ENCODE measurements around the gene MLPH.
"Not testable (repeated sequence)": the region's sequence is repeated elsewhere in the genome, so short reads cannot be mapped to it uniquely, and the experiment has no call there.

The MLPH gene

DNA sequence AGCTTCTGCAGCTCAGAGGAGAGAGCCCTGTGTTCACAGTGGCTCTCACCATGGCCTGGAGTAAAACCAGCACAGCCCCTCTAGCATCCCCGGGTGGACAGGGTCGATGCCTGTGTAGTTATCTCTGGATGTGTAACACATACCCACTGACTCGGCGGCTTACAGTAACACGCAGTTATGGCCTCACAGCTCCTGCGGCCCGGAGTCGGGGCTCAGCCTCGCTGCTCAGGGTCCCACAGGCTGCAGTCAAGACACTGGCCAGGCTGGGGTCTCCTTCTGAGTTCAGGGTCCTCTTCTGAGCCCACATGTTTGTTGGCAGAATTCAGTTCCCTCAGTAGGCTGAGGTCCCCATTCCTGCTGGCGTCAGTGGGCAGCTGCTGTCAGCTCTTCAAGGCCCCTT, 106.0 kb downstream of the MLPH start:
- no peak for DNase-seq

DNA sequence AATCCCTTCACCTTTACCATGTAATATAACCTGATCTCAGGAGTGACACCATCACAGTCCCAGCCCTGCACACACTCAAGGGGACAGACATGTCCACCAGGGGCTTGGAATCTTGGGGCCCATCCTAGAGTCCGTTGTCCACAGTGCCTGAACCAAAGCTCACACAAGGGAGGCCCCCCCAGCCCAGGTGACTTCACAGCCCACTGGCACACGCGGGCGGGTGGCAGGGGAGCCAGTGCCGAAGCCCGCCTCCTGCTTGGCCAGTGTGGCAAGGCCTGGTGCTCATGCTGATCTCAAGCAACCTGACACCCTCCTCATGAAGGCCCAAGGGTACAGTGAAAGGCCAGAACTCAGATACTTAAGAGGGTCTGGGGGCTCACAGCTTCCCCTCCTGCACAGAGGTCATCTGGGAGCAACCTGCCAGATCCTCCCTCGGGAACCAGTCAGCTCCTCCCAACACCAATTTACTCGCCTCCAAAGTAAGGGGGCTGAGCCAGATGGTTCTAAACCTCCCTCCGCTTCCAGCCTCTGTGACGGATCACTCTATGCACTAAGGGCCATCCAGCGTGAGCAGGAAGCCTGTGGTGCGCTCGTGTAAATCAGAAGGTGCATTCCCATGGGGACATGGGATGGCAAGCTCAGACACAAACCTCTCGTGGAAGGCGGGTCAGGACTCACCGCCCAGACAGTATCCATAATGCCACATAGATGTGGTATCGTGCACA, 106.7 kb downstream of the MLPH start:
- no peak for DNase-seq

DNA sequence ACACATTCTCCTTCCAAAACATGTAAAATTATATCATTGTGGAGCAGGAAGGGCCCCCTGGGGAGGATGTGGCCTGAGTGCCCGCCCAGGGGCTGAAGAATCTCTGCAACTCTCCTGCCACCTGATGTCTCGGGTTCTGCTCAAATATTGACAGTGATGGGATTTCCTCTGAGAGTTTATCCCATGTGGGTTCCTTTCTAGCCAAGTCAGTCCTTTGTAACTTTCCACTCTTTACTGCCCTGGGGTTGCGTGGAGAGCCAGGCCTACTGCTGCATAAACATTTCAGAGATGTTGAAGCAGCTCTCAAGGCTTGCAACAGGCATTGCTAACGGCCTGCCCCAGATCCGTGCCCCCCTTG, 107.4 kb downstream of the MLPH start:
- DNase-seq = no peak

DNA sequence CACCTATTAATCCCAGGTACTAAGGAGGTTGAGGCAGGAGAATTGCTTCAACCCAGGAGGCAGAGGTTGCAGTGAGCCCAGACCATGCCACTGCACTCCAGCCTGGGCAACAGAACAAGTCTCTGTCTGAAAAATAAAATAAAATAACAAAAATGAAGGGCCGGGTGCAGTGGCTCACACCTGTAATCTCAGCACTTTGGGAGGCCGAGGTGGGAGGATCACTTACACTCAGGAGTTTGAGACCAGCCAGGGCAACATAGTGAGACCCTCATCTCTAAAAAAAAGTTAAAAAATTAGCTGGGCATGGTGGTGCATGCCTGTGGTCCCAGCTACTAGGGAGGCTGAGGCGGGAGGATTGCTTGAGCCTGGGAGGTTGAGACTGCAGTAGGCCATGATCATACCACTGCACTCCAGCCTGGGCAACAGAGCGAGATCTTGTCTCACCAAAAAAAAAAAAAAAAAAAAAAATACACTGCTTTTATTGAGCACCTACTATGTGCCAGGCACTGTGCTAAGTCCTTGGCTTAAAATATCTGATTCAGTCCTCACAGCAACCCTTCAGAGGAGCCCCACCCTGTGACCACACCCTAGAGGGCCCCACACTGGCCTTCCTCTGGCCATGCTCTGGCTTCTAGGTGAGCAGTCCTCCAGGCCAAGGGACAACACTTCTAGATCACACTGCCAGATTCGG, 108.9 kb downstream of the MLPH start:
- not testable (repeated sequence) for DNase-seq

DNA sequence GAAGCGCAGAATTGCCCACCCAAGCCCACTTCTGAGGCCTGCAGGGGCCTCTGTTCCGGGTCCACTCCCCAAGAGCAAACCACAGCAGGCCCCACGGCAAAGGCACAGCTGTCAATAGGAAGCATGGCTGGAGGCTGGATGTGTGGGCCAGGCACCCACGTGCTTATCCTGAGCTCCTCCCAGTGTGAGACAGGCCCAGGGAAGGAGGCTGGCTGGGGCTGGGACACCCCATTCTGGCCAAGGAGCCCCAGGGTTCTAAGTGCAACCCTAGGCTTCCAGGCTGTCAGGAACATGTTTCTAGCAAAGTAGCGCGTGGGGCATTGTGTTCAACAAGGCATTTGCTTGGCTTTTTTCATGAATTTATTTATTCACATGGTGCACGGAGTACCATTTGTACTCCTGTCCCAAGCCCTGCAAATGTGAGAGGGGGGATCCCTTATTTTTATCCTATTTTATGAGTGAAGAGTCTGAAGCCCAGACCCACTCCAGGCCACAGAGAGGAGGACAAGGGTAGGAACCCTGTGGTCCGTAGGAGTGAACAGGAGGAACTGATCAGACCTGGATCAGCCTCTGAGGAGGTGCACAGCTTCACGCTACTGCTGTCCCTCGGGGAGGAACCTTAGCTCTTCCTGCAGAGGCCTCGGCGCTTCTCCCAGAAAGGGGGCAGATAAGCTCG, 109.6 kb downstream of the MLPH start:
- DNase-seq = no peak

DNA sequence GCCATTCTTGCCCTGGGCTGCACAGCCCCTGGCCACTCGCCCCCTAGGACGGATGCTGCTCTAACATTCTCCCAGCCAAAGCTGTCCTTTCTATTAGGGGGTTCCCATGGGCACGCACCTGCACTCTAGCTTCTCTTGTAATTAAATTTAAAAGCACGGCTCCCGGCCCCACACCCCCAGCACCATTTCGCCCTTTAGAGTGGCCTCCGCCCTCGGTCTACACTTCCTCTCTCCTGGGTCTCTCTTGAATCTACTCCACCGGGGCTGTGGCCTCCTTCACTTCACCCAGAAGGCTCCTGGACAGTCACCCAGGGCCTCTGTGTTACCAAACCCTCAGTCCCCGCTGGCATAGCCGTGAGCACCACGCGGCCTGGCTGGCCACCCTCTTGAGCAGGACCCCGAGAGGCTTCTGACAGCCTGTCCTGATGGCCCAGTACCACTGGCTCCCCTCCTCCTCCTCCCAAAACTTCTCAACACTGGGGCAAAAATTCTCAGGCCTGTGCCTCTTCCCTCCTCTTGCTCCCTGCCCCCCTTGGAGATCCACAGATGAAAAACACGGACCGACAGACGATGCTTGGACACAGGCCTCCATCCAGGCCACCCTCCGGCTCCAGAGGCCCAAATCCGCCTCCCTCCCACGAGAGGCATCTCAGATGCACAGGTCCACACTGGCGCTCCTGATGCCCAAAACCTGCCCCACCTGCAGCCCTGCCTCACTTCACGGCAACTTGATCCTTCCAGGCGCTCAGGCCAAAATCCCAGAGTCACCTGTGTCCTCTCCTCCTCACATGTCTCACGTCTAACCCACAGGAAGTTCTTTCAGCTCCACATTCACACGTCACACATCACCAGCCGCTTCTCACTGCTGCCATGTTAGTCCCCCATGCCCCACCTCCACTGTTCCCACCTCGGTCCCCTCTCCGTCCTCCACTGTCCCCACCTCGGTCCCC, 110.4 kb downstream of the MLPH start:
- no peak for DNase-seq

DNA sequence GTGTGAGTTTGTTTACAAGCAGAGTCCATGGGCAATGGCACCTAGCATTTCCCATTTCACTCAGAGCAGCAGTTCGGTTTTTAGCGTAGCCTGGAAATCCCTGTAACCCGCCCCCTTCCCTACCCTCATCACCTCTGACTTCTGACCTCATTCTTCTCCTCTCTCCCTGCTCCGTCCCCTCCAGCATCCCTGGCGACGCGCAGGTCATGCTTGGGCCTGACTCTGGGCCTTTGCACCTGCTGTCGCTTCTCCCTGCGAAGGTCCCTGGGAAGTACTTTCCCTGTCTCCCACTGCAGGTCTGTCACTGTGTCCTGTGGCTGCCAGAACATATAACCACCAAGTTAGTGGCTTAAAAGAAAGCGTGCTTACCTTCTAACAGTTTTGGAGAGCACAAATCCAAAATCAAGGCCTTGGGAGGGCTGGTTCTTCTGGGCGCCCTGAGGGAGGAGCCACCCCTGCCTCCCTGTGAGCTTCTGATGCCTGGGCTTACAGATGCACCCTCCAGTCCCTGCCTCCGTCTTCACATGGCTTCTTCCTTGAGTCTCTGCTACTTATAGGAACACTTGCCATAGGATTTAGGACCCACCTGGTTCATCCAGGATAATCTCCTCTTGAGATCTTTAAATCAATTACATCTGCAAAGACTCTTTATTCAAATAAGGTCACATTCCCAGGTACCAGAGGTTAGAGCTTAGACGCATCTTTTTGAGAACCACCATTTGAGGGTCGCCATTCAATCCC, 111.6 kb downstream of the MLPH start:
- DNase-seq = no peak

DNA sequence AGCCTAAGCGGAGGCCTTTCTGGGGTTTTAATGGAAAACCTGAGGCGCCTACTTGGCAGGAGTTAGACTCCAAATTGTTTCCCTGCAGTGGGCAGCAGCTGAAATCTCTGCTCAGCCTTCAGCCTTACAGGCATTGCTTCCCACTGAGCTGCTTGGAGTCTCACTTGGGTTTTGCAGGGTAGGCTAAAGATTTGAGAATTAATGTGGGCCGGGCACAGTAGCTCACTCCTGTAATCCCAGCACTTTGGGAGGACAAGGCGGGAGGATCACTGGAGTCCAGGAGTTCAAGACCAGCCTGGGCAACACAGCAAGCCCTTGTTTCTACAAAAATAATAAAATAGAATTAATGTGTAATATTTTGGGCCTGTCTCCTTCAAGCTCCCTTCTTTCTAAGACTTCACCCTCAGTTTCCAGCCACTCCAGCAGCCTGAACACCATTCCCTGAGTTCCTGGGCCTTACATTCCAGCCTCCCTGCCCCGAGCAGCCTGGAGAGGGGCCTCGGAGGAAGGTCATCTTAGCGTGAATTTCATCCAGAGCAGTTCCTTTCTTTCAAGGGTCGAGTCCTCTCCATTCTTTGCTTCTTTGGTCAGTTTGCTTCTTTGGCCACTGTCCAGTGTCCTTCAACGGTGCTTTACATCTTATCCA, 112.5 kb downstream of the MLPH start:
- DNase-seq = no peak

DNA sequence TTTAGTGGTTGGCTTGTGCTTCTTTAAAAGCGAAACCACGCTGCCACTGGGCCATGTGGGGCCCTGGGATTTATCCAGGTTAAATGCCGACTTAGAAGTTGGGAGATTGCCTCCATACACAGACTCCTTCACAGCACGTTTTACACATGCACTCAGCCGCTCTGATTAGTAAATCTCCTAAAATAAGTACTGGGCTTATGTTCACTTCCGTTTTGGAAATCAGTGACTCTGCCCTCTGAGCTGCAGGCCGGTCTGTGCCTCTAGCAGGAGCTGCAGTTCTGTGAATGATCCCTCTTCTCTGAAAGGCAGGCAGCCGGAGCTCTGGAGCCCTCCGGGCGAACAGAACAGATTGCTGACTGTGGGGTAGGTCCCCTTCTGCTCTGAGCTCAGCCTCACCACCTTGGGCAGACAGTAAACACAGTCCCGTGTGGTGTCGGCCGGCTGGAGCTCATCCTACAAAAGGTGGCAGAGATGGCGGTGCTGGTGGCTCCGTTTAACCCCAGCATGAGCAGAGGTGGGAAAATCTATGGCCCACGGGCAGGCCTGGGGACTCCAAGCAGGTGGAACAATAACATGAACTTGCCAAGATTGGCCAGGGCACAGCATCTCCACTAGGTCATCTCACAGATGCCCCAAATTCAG, 113.3 kb downstream of the MLPH start:
- no peak for DNase-seq

DNA sequence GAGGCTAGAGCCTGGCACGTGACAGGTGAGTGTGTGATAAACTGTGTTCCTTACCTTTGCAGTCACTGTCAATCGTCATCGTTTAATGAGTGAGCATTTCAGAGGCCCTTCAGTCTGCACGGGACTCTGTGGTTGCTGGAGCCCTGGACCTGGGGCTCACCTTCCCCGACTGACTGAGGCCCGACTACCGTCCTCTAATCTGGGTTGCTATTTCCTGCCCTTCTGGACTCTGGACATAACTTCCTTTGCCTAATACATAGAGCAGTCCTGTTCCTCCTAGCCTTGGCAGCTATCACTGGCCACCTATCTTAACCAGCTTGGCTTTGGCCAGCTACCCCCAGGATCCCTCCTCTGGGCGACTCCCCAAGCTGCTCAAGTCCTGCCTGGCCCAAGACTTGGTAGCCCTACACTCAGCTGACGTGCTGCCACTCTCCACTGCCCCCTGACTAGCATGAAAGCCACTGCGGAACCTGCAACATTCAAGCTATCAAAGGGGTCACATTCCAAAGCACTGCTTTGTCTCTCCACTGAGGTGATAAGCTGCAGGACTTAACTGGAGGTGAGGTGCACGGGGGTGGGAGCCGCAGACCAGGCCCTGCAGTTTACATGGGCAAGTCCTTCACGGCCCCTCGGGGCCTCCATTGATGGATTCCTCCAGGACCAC, 114.5 kb downstream of the MLPH start:
- DNase-seq = no peak

DNA sequence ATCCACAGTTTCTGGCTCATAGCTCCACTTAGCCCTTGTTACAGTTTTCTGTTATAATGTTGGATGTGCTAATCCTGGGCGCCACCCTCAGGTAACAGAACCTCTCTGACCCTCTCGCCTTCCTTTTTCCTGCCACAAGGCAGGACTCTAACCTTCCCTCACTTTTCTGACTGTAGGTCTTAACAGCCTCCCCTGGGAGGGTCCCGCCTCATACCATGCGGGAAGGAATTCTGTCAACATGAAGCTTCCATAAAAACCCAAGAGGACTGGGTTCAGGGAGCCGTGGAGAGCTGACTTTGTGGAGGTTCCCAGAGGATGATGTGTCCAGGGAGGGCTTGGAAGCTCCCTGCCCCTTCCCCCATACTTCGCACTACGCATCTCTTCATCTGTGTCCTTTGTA, 115.4 kb downstream of the MLPH start:
- no peak for DNase-seq

DNA sequence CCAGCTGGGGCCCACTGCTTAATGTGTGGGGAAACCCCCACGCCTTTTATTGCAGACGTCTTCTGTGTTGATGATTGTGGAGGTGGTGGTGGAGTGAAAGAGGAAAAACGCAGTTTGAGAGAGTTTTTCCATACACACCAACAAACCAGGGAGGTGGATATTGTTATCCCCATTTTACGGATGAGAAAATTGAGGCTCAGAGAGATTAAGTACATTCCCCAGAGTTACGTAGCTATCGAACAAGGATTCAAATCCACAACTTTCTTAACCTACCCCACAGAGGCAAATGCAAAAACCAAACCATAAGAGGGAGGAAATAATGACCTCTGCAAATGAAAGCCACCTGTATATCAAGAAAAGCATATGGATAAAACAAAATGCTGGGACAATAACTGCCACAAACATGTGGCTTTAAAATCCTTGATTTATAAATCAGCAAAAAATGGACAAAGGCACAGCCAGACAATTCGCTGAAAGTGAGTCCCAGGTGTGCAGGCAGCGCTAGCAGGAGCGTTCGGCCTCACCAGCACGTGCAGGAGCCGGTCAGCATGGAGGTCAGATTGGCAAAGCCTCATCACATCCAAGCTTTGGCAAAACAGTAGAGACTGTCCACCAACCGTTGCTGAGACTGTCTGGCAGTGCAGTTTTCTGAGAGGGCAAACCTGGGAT, 116.1 kb downstream of the MLPH start:
- no peak for DNase-seq

DNA sequence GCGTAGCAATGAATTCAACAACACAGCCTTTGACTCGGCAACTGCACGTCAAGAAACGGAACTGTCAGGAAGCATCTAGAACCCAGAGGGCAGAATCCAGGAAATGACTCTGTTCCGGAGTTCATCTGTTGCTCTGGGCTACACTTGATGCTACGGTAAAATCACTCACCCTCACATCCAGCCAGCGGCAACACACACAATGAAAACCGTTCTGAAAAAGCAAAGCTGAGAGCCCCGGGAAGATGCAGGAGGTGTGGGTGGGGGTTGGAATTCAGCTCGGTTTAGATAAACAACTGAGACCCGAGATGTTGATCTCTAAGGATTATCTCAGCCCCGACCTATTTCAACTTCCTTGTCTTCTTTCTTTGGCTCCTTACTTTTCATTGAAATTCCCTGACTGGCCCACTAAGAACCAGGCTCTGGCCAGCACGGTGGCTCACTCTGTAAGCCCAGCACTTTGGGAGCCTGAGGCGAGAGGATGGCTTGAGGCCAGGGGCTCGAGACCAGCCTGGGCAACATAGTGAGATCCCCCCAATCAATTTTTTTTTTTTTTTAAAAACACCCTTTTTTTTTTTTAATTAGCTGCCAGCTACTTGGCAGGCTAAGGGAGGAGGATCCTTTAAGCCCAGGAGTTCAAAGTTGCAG, 116.8 kb downstream of the MLPH start:
- peak; percentile 43 for DNase-seq

DNA sequence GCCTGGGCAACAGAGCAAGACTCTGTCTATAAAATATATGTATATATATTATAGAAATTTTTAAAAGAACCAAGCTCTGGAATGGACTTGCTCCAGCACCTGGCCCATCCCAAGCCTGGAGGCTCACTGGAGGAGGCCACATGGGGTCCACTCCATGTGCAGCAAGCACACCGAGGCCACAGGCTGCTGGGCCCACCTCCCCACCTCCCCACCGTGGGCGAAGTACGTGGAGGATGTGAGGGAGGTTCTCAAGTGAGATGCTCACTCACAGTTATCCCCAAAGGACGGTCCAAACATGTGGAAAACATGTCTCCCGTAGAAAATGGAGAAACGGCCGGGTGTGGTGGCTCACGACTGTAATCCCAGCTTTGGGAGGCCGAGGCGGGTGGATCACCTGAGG, 117.3 kb downstream of the MLPH start:
- no peak for DNase-seq
